Breast epithelium (tissue), 4 donors: Measurements from ENCODE around the gene KDM4B. TPM values are rescaled to one million over a fixed set of nuclear protein-coding genes. Genes with fewer than 3 reads are reported as not detected.

Experiments
- DNase-seq, 2 donors: peaks; one replicate each; pipeline ENCODE4 v3.0.0-alpha.2; 2019; ENCODE audit warnings: low spot score in 2 of 2
- H3K27ac ChIP-seq, 2 donors: fragments of 200-600 bp; sonication (generic) in 1 of 2; one replicate each; pipeline ENCODE4 v1.5.1; 2016 to 2019; ENCODE audit warnings: mild to moderate bottlenecking in 1 of 2
- H3K27me3 ChIP-seq, 2 donors: fragments of 200-600 bp; sonication (generic) in 1 of 2; one replicate each; pipeline versions ENCODE4 v1.5.1 to v1.6.0; 2017 to 2019; ENCODE audit warnings: control low read depth in 1 of 2, mild to moderate bottlenecking in 1 of 2
- H3K36me3 ChIP-seq: fragments of 200-600 bp; one replicate; pipeline ENCODE4 v1.5.1; 2019
- H3K4me1 ChIP-seq, 2 donors: fragments of 200-600 bp; sonication (generic); one replicate each; pipeline ENCODE4 v1.5.1; 2016 to 2019; ENCODE audit warnings: control low read depth in 1 of 2
- H3K4me3 ChIP-seq, 3 donors: fragments of 200-600 bp; sonication (generic); 1 replicate in 2 of 3; 2 replicates in 1 of 3; pipeline ENCODE4 v1.5.1; 2016 to 2019; ENCODE audit warnings: mild to moderate bottlenecking in 3 of 3, moderate library complexity in 2 of 3
- H3K9me3 ChIP-seq, 2 donors: fragments of 200-600 bp; sonication (generic) in 1 of 2; one replicate each; pipeline ENCODE4 v1.5.1; 2016 to 2019; ENCODE audit warnings: control low read depth in 1 of 2
- CTCF ChIP-seq, 3 donors: fragments of 450-650 bp; IDR thresholded peaks; one replicate each; pipeline ENCODE4 v1.5.1; 2016 to 2017; ENCODE audit warnings: antibody characterized with exemption in 3 of 3, mild to moderate bottlenecking in 3 of 3, moderate library complexity in 3 of 3
- POLR2A ChIP-seq: fragments of 450-650 bp; IDR thresholded peaks from one replicate; pipeline ENCODE4 v1.6.1; 2016; ENCODE audit warnings: antibody characterized with exemption, mild to moderate bottlenecking, moderate library complexity
- POLR2AphosphoS5 ChIP-seq, 3 donors: sonication (generic); formaldehyde crosslinking; IDR thresholded peaks; one replicate each; pipeline ENCODE4 v1.6.1; 2017; ENCODE audit warnings: antibody characterized with exemption in 3 of 3
- intact Hi-C: fragments of 100-400 bp; cut with DNase I; formaldehyde crosslinking; loops from one replicate; pipeline ENCODE4 v1.15.1; 2023; ENCODE audit warnings: low total_unique reads
- total RNA-seq, 3 donors: library from RNA; depleted of rRNA; stranded (reverse); fragments of >200 nt; gene quantifications; one replicate each; pipeline ENCODE4 v1.1.0, GENCODE V29; 2016

KDM4B gene
- total RNA-seq, 3 donors from 2014 or later, result 25.0 to 55.3 (median 40.3) TPM

GRCh38 chr19:5036698-5037563, 68.0 kb downstream of the KDM4B start:
- DNase-seq, result no peak
- intact Hi-C loops, result no loop called here

GRCh38 chr19:5037936-5038335, 69.0 kb downstream of the KDM4B start:
- no peaks in the 10 kb centered on the region for H3K27me3 ChIP-seq
- TF ChIP-seq CTCF (IDR thresholded peaks at IDR 0.05), result no peak
- TF ChIP-seq POLR2A, result no peak
- TF ChIP-seq POLR2AphosphoS5 (IDR thresholded peaks at IDR 0.05), result no peak
- H3K36me3 ChIP-seq, result no peaks in the 10 kb centered on the region
- no peaks in the 10 kb centered on the region for H3K9me3 ChIP-seq
- intact Hi-C loops, result no loop called here
- peak overlapping the region; percentile 6 to 32 for H3K27ac ChIP-seq
- peak overlapping the region in 1 of 3 donors; percentile 48 for H3K4me3 ChIP-seq
- H3K4me1 ChIP-seq, result peaks cover 6 to 16% of the 10 kb centered on the region in 2 donors
- DNase-seq, result no peak

More at GRCh38 chr19:5036698-5037563, 68.0 kb downstream of the KDM4B start:
- H3K9me3 ChIP-seq, result no peaks in the 10 kb centered on the region
- no peaks in the 10 kb centered on the region for H3K36me3 ChIP-seq
- no peaks in the 10 kb centered on the region for H3K27me3 ChIP-seq
- TF ChIP-seq CTCF (IDR thresholded peaks at IDR 0.05) (no peak), POLR2AphosphoS5 (IDR thresholded peaks at IDR 0.05) (no peak), POLR2A (no peak)
- H3K27ac ChIP-seq, result peak overlapping the region; percentile 32 to 36
- H3K4me1 ChIP-seq, result peaks cover 6 to 16% of the 10 kb centered on the region in 2 donors
- H3K4me3 ChIP-seq, result peak overlapping the region in 1 of 3 donors; percentile 48

GRCh38 chr19:5038631-5039271, 69.8 kb downstream of the KDM4B start:
- Histone ChIP-seq H3K4me3 (no peak overlapping the region), H3K36me3 (no peaks in the 10 kb centered on the region), H3K27me3 (no peaks in the 10 kb centered on the region), H3K9me3 (no peaks in the 10 kb centered on the region), H3K27ac (no peak overlapping the region), H3K4me1 (peaks cover 6 to 16% of the 10 kb centered on the region in 2 donors)
- intact Hi-C loops, result loop anchor here (1.0 kb wide), 1 partner anchor 33 kb away; no protein-coding TSS in a partner anchor
- TF ChIP-seq CTCF (IDR thresholded peaks at IDR 0.05) (peak in 1 of 3 donors; percentile 33), POLR2AphosphoS5 (IDR thresholded peaks at IDR 0.05) (no peak), POLR2A (no peak)
- no peak for DNase-seq

GRCh38 chr19:5039642-5040543, 71.0 kb downstream of the KDM4B start:
- H3K27ac ChIP-seq, result no peak overlapping the region
- no peaks in the 10 kb centered on the region for H3K36me3 ChIP-seq
- TF ChIP-seq POLR2AphosphoS5 (IDR thresholded peaks at IDR 0.05), result no peak
- TF ChIP-seq POLR2A, result no peak
- TF ChIP-seq CTCF (IDR thresholded peaks at IDR 0.05), result no peak
- no peak for DNase-seq
- no peaks in the 10 kb centered on the region for H3K27me3 ChIP-seq
- H3K9me3 ChIP-seq, result no peaks in the 10 kb centered on the region
- H3K4me1 ChIP-seq, result peaks cover 6 to 16% of the 10 kb centered on the region in 2 donors
- no peak overlapping the region for H3K4me3 ChIP-seq
- intact Hi-C loops, result loop anchor here (1.0 kb wide), 1 partner anchor 31 kb away; no protein-coding TSS in a partner anchor
